Stomach (tissue), 9 donors: Measurements from ENCODE around the gene NCAM1. TPM values are rescaled to one million over a fixed set of nuclear protein-coding genes. Genes with fewer than 3 reads are reported as not detected.

ENCODE experiments used
- DNase-seq, 2 donors: peaks; one replicate each; pipeline versions ENCODE4 v3.0.0 to v3.0.0-alpha.2; 2013 to 2019
- H3K27ac ChIP-seq, 5 donors: fragments of 200-600 bp in 4 of 5; sonication (generic) in 4 of 5; one replicate each; pipeline ENCODE4 v1.5.1; 2013 to 2019; ENCODE audit warnings: mild to moderate bottlenecking in 1 of 5, moderate library complexity in 1 of 5
- H3K27me3 ChIP-seq, 3 donors: fragments of 200-600 bp; sonication (generic); one replicate each; pipeline ENCODE4 v1.5.1; 2017 to 2019; ENCODE audit warnings: mixed run types in 1 of 3
- H3K36me3 ChIP-seq, 4 donors: fragments of 200-600 bp; sonication (generic); 1 replicate in 3 of 4; 2 replicates in 1 of 4; pipeline ENCODE4 v1.5.1; 2016 to 2019
- H3K4me1 ChIP-seq, 4 donors: fragments of 200-600 bp; sonication (generic); one replicate each; pipeline ENCODE4 v1.5.1; 2016 to 2019
- H3K4me3 ChIP-seq, 4 donors: fragments of 200-600 bp; sonication (generic) in 3 of 4; one replicate each; pipeline ENCODE4 v1.5.1; 2016 to 2019; ENCODE audit warnings: mild to moderate bottlenecking in 1 of 4
- H3K9me3 ChIP-seq, 4 donors: fragments of 200-600 bp; sonication (generic); one replicate each; pipeline ENCODE4 v1.5.1; 2016 to 2019
- EP300 ChIP-seq: sonication (generic); formaldehyde crosslinking; IDR thresholded peaks from one replicate; pipeline ENCODE4 v1.6.1; 2017; ENCODE audit warnings: antibody characterized with exemption
- POLR2A ChIP-seq, 4 donors: fragments of 450-650 bp; IDR thresholded peaks; one replicate each; pipeline ENCODE4 v1.6.1; 2016; ENCODE audit warnings: antibody characterized with exemption in 4 of 4, control low read depth in 2 of 4, mild to moderate bottlenecking in 1 of 4, moderate library complexity in 1 of 4
- POLR2AphosphoS5 ChIP-seq, 3 donors: sonication (generic); formaldehyde crosslinking; IDR thresholded peaks; one replicate each; pipeline ENCODE4 v1.6.1; 2016; ENCODE audit warnings: antibody characterized with exemption in 3 of 3
- WGBS, 5 donors: extraction: QIAGEN DNeasy Blood & Tissue Kit in 3 of 5; methylation state at CpG; one replicate each; pipeline versions ENCODE4 v1.1.5 to v1.1.7; 2013 to 2018; 5-methylcytosine and 5-hydroxymethylcytosine counted together
- intact Hi-C: fragments of 100-400 bp; cut with DNase I; formaldehyde crosslinking; loops from one replicate; pipeline ENCODE4 v1.15.1; 2023; ENCODE audit warnings: low total_unique reads
- polyA plus RNA-seq, 3 donors: library from polyadenylated mRNA; stranded (reverse); fragments of 200-250 nt; gene quantifications; one replicate each; pipeline ENCODE4 v1.2.3, GENCODE V29; 2013
- total RNA-seq, 5 donors: library from RNA; depleted of rRNA; stranded (reverse); fragments of >200 nt; gene quantifications; one replicate each; pipeline versions ENCODE4 v1.1.0 to v1.2.3, GENCODE V29; 2014 to 2016
- TF ChIP-seq, protein P1 (sequence below), 7 experiments: fragments of 450-650 bp in 4 of 7; fragments of 200-600 bp in 3 of 7; sonication (generic) in 3 of 7; IDR thresholded peaks; one replicate each; pipeline ENCODE4 v1.5.1; 2016 to 2019; ENCODE audit warnings: antibody characterized with exemption in 7 of 7, control low read depth in 2 of 7, mild to moderate bottlenecking in 1 of 7
- donor health status: healthy with polysubstance abuse.
- donor health status: Bipolar disorder and iron deficiency.
- donor health status: healthy.

The NCAM1 gene
- total and polyA plus RNA-seq, 8 donors: 5.7 to 84.8 (median 28.9) TPM

DNA sequence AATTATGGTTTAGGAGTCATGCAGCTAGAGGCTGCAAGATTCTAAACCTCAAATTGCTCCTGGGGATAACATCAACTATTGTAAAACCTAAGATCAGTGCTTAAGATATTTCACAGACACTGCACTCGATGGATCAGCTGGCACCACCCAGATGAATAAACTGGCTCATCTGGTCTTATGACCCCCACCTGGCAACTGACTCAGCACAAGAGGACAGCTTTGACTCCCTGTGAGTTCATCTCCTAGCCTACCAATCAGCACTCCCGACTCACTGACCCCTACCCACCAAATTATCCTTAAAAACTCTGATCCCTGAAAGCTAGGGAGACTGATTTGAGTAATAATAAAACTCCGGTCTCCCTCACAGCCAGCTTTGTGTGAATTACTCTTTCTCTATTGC, 352.4 kb downstream of the NCAM1 start:
- WGBS, 5 donors: 85 to 94% (median 88%) methylated on average over 3 of the region's 3 CpGs
- peak overlapping the region in 2 of 5 donors; percentile 87 to 90 for H3K27ac ChIP-seq
- intact Hi-C loops: no loop called here

GRCh38 chr11:113314065-113314388, 352.8 kb downstream of the NCAM1 start:
- Histone ChIP-seq H3K27me3 (no peaks in the 10 kb centered on the region), H3K27ac (peak overlapping the region; percentile 41 to 92 (median 87)), H3K4me3 (peak overlapping the region; percentile 64 to 90 (median 69)), H3K36me3 (peaks cover 0 to 24% (median 12%) of the 10 kb centered on the region in 4 donors), H3K9me3 (no peaks in the 10 kb centered on the region), H3K4me1 (peaks cover 10 to 29% (median 17%) of the 10 kb centered on the region in 4 donors)
- no peak for DNase-seq
- 2 to 7% (median 4%) methylated on average over 9 of the region's 9 CpGs for WGBS, 5 donors
- no peak for TF ChIP-seq EP300
- TF ChIP-seq POLR2A (IDR thresholded peaks at IDR 0.05): no peak
- TF ChIP-seq, protein P1, sequence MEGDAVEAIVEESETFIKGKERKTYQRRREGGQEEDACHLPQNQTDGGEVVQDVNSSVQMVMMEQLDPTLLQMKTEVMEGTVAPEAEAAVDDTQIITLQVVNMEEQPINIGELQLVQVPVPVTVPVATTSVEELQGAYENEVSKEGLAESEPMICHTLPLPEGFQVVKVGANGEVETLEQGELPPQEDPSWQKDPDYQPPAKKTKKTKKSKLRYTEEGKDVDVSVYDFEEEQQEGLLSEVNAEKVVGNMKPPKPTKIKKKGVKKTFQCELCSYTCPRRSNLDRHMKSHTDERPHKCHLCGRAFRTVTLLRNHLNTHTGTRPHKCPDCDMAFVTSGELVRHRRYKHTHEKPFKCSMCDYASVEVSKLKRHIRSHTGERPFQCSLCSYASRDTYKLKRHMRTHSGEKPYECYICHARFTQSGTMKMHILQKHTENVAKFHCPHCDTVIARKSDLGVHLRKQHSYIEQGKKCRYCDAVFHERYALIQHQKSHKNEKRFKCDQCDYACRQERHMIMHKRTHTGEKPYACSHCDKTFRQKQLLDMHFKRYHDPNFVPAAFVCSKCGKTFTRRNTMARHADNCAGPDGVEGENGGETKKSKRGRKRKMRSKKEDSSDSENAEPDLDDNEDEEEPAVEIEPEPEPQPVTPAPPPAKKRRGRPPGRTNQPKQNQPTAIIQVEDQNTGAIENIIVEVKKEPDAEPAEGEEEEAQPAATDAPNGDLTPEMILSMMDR (IDR thresholded peaks at IDR 0.05): no peak
- no peak for TF ChIP-seq POLR2AphosphoS5 (IDR thresholded peaks at IDR 0.05)
- intact Hi-C loops: no loop called here

More for the DNA sequence above, 352.4 kb downstream of the NCAM1 start:
- peak overlapping the region in 1 of 4 donors; percentile 64 for H3K4me3 ChIP-seq
- H3K9me3 ChIP-seq: no peaks in the 10 kb centered on the region
- H3K27me3 ChIP-seq: no peaks in the 10 kb centered on the region
- DNase-seq: no peak
- H3K4me1 ChIP-seq: peaks cover 10 to 29% (median 17%) of the 10 kb centered on the region in 4 donors
- peaks cover 0 to 19% (median 8%) of the 10 kb centered on the region in 4 donors for H3K36me3 ChIP-seq
- TF ChIP-seq EP300 (no peak), POLR2A (IDR thresholded peaks at IDR 0.05) (no peak)
- TF ChIP-seq, protein P1 (IDR thresholded peaks at IDR 0.05): no peak

GRCh38 chr11:113314389-113315301, 353.4 kb downstream of the NCAM1 start, which contains the start of gene TTC12:
Gene TTC12, plus strand, starts transcription at chr11:113314583. Its CDS starts 1,675 bp downstream, at chr11:113316258.
- peak within 1 kb of the TSS; percentile 87 to 92 (median 90) for H3K27ac ChIP-seq
- H3K36me3 ChIP-seq: peaks cover 0 to 26% (median 18%) of the 10 kb centered on the region in 4 donors
- 2 to 10% (median 5%) methylated on average over 43 to 64 of the region's 64 CpGs for WGBS, 5 donors
- H3K27me3 ChIP-seq: no peaks in the 10 kb centered on the region
- TF ChIP-seq POLR2A (IDR thresholded peaks at IDR 0.05) (no peak), EP300 (peak; percentile 38), POLR2AphosphoS5 (IDR thresholded peaks at IDR 0.05) (peak in 2 of 3 donors; percentile 41 to 56)
- TF ChIP-seq, protein P1 (IDR thresholded peaks at IDR 0.05): no peak
- DNase-seq: peak; percentile 96 to 97
- H3K4me3 ChIP-seq: peak within 1 kb of the TSS; percentile 64 to 90 (median 69)
- peaks cover 10 to 29% (median 17%) of the 10 kb centered on the region in 4 donors for H3K4me1 ChIP-seq
- H3K9me3 ChIP-seq: no peaks in the 10 kb centered on the region
- intact Hi-C loops: no loop called here

- peak overlapping the region in 3 of 5 donors; percentile 87 to 90 (median 87) for H3K27ac ChIP-seq
- peaks cover 0 to 34% (median 27%) of the 10 kb centered on the region in 4 donors for H3K36me3 ChIP-seq
- no peaks in the 10 kb centered on the region for H3K9me3 ChIP-seq
- peak overlapping the region in 1 of 4 donors; percentile 73 for H3K4me3 ChIP-seq
- peaks cover 10 to 29% (median 17%) of the 10 kb centered on the region in 4 donors for H3K4me1 ChIP-seq
- no peaks in the 10 kb centered on the region for H3K27me3 ChIP-seq
- 55 to 68% (median 62%) methylated on average over 6 of the region's 6 CpGs for WGBS, 5 donors
- DNase-seq: peak in 1 of 2 donors; percentile 32
- intact Hi-C loops: no loop called here
- TF ChIP-seq POLR2AphosphoS5 (IDR thresholded peaks at IDR 0.05) (no peak), EP300 (no peak), POLR2A (IDR thresholded peaks at IDR 0.05) (no peak)
- TF ChIP-seq, protein P1 (IDR thresholded peaks at IDR 0.05): no peak
These were observed 354.6 kb downstream of the NCAM1 start for GRCh38 chr11:113315811-113316210.
